ENCODE data around the gene CHCHD10.

DNA sequence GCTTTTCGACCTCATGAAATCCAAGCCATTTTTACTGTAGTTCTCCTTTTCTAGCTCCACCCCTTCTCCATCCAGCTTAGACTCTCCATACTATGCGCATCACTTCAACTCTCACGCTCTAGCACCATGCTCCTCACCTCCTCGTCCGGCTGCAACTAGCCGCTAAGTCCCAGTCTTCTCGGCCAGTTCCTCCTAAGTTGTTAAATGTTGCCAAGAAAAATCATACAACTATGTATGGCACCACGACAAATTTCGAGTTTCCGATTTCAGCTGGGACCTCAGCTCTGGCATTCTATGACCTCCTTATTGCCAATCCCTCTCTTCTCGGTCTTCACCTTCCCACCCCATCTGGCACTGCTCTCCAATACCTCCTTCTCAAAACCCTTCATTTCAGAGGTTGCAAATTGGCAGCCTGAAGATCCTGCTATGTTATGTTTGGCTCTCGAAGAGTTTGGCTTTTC lies 17.9 kb downstream of the CHCHD10 start:
- TF ChIP-seq GATA3 (IDR thresholded peaks at IDR 0.05; ENCODE audit: low read depth, low read length): no peak
- no peak for TF ChIP-seq GATA2 (IDR thresholded peaks at IDR 0.05; ENCODE audit: low read depth, low read length)

All from SH-SY5Y (cell line).